GM19023 (cell line): ENCODE data around the gene FBN3.
"Not testable (repeated sequence)": the region's sequence is repeated elsewhere in the genome, so short reads cannot be mapped to it uniquely, and the experiment has no call there.

ENCODE experiments used
- ATAC-seq: cut with Tn5 transposase; IDR thresholded peaks from one replicate; pipeline ENCODE4 v1.9.1; 2021; ENCODE audit warnings: mild to moderate bottlenecking, moderate library complexity; ENCODE audit not compliant: unreplicated experiment

FBN3 gene

DNA sequence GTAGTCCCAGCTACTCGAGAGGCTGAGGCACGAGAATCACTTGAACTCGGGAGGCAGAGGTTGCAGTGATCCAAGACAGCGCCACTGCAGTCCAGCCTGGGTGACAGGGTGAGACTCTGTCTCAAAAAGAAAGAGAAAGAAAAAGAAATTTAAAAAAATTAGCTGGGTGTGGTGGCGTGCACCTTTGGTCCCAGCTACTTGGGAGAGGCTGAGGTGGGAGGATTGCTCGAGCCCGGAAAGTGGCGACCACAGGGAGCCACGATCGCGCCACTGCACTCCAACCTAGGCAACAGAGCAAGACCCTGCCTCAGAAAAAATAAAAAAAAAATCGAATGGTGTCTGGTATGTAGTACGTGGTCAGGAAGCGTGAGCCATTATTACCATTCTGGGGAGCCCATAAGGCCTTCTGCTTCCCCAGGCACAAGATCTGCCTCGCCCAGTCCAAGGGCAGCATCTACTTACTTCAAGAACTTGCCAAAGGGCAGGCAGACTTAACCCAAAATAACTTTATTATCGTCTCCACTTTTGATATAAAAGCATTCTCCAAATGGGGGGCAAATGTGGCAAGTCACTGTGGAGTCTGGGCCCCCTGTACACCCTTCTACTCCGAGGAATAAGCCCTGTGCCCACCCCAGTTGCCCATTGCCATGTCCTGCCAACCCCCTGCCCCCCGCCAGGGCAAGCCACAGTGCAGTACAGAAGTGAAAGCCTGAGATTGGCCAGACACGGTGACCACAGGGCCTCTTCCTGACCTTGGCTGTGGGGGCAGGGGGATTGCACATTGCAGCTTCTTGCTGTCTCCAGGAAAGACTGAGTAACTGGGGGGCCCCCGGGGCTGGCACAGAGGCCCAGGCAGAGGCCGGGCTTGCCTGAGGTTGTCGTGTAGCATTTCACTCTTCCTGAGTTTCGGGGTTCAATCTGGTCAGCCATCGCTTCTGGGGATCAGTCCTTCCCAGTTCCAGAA lies 84.2 kb downstream of the FBN3 start:
- no peak for ATAC-seq

DNA sequence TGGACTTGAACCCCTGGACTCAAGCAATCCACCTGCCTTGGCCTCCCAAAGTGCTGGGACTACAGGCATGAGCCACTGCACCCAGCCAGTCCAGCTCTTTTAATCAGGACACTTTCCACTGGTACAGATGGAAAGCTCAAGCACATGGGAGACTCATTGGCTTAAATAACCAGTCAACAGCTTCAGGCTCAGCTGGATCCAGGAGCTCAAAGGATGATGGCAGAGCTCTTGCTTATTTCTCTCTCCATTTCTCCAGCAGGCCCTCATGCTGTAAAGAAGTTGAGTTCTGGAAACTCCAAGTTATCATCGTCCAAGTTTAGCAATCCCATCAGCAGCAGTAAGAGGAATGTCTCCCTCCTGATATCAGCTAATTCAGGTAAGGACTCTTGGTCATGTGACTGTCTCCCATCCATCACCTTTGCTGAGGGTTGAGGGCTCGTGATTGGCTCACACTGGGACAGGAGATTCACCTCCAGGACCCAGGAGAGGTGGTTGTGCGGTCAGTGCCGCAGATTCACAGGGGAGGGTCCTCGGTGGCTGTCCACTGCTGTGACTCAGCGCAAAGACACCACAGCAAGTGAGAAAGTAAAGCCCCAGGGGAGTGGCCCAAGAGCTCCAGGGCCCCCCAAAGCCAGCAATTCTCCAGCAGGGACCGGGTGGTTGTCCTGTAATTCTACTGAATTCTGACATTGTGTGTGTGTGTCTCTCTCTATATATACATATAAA lies 91.7 kb downstream of the FBN3 start:
- ATAC-seq = no peak

DNA sequence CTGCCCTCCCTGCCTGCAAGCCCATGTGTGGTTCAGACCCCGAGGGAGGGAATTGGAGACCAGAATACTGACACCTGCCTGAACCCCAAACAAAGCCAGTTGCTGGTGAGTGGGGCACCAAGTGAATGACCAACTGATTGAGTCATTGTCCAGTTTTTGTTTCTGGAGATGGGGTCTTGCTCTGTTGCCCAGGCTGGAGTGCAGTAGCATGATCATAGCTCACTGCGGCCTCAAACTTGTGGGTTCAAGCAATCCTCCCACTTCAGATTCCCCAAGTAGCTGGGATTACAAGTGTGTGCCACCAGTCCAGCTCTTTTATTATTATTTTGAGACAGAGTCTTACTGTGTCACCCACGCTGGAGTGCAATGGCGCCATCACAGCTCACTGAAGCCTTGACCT lies 92.9 kb downstream of the FBN3 start:
- no peak for ATAC-seq

DNA sequence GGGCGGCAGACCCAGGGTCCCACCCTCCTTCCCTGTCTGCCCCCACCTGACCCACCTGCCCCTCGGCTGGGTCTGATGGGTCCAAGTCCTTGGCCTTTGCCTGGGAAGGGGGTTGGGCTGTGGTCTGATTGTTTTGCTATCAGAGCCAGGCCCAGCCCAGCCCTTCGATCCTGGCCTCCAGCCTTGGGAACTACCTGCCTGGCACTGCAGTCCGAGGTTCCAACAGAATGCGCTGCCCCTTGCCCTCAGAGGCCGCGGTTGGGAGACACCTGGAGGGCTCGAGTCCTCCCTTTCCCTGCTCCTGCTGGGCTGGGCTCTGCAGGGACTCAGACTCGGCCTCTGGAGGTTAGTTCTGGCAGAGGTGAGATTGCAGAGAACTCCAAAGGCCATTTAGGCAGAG lies 95.2 kb downstream of the FBN3 start:
- no peak for ATAC-seq

DNA sequence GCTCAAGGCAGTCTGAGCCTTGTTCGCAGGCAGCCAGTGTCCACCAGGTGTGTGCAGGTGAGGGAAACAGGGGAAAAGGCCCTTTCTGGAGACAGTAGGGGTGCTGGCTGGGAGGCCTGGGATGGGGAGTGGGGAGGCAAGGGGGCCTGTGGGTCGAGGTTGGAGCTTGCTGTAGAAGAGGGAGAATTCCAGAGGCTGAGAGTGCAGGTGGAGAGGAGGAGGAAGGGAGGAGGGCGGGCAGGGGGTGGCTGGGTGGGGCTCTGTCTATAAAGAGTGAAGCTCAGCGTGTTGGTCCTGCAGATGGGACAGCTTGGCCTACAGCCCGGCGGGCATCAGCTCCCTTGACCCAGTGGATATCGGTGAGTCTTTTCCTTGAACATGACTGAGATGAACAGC lies 96.9 kb downstream of the FBN3 start, which contains the start of gene CCL25:
TSS of gene CCL25 (plus strand) at position 297 of the 396 bp plus-strand sequence. CDS start 290 bp downstream, outside the sequence.
- no peak for ATAC-seq

DNA sequence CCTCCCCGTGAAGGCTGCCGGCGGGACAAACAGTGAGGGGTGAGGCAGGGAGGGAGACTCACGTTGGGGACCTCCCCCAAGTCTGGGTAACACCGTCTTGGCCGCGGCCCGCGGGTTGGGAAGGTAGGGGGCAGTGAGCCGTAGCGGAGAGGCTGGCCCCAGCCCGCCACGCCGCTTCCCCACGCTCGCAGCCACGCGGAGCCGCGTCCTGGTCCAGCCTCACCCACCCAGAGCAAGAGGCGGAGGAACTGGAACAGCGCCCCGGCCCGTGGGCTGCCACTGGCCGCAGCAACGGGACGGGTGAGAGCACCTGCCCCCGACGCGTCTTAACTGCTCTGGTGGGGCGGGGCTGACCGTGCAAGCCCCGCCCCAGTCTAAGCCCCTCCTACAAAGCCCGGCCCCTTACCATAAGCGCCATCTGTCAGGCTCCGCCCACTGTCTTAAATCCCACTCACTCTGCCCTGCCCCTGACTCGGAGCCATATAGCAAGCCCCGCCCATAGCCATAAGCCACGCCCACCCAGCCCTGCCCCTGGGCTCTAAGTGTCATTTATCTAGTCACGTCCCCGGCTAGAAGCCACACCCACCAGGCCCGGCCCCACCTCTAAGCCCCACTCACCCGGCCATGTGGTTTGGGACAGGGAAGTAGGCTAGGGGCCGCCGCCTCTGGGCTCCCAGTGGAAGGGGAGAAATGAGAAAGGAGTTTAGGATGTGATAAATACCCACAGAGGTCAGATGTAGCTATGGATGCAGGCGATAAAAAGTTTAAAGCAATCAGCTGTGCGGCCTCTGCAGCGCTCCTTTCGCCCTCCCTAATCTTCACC lies 98.9 kb downstream of the FBN3 start:
- ATAC-seq = peak; percentile 72

DNA sequence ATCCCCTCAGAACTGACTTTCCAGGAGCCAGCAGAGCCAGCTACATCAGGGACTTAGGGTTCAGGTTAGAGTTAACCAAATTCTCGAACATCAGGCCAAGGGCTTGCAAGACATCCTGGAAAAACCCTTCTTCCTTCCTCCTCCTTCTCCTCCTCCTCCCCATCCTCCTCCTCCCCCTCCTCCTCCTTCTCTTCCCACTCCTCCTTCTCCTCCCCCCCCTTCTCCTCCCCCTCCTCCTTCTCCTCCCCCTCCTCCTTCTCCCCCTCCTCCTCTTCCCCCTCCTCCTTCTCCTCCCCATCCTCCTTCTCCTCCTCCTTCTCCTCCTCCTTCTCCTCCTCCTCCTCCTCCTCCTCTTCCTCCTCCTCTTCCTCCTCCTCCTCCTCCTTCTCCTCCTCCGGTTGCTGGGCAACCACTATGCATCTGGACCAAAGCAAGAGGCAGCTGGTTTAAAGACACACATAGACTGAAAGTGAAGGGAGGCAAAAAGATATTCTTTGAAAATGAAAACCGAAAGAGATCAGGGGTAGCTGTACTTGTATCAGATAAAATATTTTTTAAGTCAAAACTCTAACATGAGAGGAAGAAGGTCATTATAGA lies 102.7 kb downstream of the FBN3 start:
- no peak for ATAC-seq

DNA sequence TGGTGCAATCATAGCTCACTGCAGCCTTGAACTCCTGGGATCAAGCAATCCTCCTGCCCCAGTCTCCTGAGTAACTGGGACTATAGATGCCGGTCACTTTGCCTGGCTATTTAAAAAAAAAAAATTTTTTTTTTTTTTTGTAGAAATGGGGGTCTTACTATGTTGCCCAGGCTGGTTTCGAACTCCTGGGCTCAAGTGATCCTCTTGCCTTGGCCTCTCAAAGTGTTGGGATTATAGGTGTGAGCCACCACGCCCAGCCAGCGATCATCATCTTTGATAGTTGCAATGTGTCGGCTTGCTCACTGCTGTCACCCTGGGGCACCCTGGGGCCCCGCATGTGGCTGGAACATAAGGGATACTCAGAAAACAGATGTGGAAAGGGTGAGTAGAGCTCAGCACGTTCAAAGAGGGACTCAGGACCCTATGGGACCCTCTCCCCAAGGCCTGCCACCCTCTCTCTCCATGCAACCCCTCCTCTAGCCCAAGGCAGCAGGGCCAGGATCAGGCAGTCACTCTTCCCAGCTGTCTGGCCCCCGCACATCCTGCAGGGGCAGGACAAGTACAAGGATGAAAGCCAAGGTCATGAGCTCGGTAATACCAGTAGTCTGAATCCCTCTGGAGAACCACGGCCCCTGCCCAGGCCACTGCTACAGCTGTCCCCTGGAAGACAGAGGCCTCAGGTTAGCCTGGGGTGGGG lies 103.4 kb downstream of the FBN3 start:
- no peak for ATAC-seq

DNA sequence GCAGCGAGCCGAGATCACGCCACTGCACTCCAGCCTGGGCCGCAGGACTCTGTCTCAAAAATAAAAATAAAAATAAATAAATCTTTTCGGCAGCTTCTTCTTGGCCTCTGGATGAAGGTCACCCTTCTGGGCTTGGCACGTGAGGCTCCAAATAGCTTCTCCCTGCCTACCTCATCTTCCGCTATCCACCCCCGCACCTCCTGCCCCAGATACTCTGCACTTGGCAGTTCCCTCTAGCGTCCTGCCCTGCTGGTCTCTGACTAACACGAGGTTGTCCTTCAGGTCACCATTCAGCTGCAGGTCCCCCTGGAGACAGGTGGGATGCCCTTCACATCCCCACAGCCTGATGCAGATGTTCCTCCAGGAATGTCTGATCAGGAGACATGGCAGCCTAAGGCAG lies 105.4 kb downstream of the FBN3 start:
- no peak for ATAC-seq

DNA sequence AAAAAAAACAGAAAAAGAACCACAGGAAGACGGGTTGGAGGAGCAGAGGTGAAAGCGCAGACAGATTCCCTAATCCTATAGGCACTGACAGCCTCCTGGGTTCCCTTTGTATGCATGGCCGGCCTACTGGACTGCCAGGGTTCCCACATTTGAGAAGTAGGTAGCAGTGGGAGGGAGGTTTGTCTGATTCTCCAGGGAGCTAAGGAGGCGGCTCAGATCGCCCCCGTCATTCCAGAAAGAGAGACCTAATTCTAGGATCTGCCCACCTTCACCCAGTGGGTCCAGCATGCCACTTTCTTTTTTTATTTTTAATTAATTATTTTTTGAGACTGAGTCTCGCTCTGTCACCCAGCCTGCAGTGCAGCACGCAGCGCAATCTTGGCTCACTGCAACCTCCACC lies 106.5 kb downstream of the FBN3 start:
- ATAC-seq = no peak

DNA sequence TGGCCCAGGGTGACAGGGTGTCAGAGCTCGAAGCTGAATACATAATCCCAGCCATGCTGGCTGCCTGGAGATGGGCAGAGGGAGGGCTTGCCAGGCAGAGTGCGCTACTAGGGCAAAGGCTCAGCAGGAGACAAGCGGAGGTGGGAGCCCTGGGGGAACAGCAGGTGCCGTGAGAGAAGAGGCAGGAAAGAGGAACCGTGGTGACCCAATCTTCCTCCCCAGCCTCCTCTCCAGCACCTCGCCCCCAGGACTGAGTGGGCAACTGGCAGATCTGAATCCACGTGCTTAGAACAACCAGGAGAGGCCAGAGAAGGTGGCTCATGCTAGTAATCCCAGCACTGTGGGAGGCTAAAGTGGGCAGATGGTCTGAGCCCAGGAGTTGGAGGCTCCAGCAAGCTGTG lies 107.9 kb downstream of the FBN3 start:
- ATAC-seq = no peak

DNA sequence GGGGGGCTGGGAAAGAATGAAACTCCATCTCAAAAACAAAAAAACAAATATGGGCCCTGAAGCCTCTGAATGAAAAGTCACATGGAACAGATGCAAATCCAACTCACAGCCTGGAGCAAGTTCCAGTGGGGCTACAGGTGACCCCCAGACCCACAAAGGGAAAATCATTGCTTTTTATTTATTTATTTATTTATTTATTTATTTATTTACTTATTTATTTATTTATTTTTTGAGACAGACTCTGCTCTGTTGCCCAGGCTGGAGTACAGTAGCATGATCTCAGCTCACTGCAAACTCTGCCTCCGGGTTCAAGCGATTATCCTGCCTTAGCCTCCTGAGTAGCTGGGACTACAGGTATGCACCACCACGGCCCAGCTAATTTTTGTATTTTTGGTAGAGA lies 110.2 kb downstream of the FBN3 start:
- no peak for ATAC-seq

DNA sequence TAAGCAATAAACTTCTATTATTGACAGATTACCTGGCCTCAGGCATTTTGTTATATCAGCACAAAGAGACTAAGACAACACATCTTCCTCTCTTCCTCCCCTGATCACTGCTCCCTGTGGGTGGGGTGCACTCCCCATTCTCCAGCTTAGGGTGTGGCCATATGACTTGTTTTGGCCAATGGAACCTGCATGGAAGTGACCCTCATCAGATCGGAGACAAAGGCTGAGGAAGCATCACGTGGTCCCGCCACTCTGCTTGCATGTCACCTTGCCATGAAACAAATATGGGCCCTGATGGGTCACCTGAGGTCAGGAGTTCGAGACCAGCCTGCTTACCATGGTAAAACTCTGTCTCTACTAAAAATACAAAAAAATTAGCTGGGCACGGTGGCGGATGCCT lies 110.6 kb downstream of the FBN3 start:
- ATAC-seq = no peak

DNA sequence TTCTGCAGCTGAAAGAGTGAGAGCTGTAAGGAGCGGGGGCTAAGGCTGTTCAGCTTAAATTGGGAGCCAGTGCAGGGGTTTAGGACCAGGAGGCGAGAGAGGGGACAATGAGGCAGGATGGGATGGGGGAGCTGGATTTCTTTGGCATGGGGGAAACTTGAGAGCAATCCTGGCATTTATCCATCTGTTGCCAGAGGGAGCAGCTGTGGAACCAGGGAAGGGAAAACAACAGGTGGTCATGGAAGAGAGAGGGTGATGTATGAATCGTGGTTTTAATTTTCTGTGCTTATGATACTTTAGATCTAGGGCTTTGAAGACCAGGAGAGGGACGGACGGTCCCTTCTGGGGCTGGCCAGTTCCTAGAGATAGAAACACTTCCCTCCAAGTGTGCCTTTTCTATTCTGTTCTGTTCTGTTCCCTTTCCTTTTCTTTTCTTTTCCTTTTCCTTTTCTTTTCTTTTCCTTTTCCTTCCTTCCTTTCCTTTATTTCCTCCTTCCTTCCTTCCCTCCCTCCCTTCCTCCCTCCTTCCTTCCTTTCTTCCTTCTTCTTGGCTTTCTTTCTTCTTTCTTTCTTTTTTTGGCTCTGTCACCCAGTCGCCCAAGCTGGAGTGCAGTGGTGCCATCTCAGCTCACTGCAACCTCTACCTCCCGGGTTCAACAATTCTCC lies 112.8 kb downstream of the FBN3 start:
- ATAC-seq = no peak

DNA sequence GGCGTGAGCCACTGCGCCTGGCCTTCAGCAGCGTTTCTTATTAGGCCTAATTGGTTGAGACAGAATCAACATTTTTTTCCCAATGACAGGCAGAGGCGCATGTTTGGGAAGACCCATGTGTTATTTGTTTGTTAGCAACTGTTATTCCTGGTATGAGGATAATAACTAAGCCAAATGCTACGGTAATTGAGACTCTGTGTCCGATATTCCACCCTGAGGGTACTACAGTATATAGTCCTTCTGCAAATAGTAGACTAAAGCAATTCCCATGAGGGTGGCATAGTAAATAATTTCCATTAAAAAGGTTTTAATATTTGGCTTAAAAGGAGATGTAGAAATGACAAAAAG lies 115.2 kb downstream of the FBN3 start:
- ATAC-seq = no peak

DNA sequence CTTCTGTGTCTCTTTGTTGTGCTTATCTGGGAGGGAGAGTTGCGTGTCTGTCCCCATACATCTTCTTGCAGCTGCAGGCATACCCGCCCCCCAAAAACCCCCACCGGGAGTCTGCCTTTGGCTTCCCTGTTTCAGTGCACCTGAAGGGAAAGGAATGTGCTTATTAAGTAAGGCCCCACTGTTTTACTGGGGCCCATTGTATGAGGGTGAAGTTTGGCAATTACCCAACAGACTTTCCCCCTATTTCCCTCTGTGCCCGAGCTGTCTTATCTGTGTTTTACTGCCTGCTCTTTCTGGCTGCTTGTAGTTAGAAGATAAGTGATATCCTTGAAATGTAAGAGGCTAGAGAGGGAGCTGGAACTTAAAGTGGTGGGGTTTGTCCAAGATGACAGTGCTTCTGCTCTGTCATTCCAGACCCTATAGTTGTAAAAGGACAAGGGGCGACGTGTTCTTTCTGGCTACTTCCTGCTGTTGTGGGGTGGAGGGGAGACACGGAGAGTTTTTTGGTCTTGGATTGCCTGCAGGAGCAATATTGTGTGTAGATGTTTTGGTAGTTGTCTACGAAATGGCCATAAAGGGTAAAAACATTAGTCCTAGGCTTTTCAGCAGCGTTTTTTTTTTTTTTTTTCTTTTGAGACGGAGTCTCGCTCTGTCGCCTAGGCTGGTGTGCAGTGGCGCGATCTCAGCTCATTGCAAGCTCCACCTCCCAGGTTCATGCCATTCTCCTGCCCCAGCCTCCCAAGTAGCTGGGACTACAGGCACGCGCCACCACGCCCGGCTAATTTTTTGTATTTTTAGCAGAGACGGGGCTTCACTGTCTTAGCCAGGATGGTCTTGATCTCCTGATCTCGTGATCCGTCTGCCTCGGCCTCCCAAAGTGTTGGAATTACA lies 115.9 kb downstream of the FBN3 start:
- not testable (repeated sequence) for ATAC-seq

DNA sequence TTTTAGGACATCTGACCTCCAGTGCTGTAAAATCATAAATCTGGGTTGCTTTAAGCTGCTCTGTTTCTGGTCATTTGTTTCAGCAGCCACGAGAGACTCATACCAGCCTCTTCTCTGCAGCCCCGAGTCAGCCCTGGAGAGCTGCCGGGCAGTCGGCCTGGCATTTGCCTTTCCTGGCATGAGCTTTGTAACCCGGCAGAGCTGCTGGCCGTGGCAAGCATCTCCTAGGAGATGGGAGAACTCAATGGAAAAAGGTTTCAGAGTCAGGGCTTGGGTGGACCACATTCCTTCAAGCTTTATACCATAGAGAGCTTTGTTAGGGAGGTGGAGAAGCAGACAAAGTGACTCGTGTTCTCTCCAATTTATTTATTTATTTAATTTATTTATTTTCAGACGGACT lies 118.4 kb downstream of the FBN3 start:
- ATAC-seq = no peak

DNA sequence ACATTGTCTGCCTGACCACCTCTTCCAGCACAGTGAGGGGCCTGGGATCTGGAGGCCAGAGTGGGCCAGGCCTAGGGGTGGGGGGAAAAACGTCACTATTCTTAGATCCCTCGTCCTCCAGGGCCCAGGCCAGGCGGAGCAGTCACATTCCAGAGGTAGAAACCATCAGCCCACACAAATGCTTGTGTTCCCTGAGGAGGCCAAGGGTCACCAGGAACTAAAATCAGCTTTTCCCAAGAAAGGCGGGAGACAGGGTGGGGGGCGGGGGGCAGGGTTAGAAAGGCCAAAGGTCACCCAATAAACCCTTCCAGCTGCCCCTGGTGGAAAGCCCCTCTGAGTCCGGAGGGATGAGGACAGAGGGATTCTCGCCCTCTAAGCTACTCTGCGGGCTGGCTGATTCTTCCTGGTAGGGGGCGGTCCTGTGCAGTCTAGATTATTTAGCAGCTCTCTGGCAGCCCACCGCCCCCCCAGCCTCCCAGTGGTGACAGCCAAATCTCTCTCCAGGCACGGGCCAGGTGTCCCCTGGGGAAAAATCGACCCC lies 120.4 kb downstream of the FBN3 start:
- no peak for ATAC-seq
